Transverse colon (tissue), 3 donors: ENCODE measurements around the gene CNDP1.

Experiments used
- CTCF ChIP-seq, 5 experiments: fragments of 200-600 bp in 3 of 5; fragments of 450-650 bp in 2 of 5; sonication (generic) in 3 of 5; IDR thresholded peaks; 1 replicate in 2 of 5; 2 replicates in 3 of 5; pipeline ENCODE4 v1.5.1; 2016 to 2017; ENCODE audit warnings: antibody characterized with exemption in 5 of 5, inconsistent platforms in 3 of 5, mild to moderate bottlenecking in 2 of 5, moderate library complexity in 1 of 5
- EP300 ChIP-seq: sonication (generic); formaldehyde crosslinking; IDR thresholded peaks from one replicate; pipeline ENCODE4 v1.6.1; 2017; ENCODE audit warnings: antibody characterized with exemption, low read depth
- POLR2A ChIP-seq: fragments of 450-650 bp; IDR thresholded peaks from one replicate; pipeline ENCODE4 v1.6.1; 2016; ENCODE audit warnings: antibody characterized with exemption, mild to moderate bottlenecking, moderate library complexity

- TF ChIP-seq CTCF (IDR thresholded peaks at IDR 0.05) (no peak), EP300 (no peak), POLR2A (no peak)
Measured at GRCh38 chr18:74518456-74519295, 15.6 kb upstream of the CNDP1 start.
